Bronchus fibroblast of lung (primary cell): ENCODE results near the gene SLC39A13. TPM values are rescaled to one million over a fixed set of nuclear protein-coding genes. Genes with fewer than 3 reads are reported as not detected.

Experiments used
- total RNA-seq: library from RNA; depleted of rRNA; stranded (reverse); fragments of >200 nt; gene quantifications from 2 replicates; pipeline ENCODE4 v1.2.3, GENCODE V29; 2015

Gene SLC39A13
- total RNA-seq, result 118 and 120 TPM in 2 replicates

GRCh38 chr11:47407746-47408590 lies at the start of gene SLC39A13:
Gene SLC39A13, plus strand, starts transcription at chr11:47408590. Its CDS starts 1,505 bp downstream, at chr11:47410095.

GRCh38 chr11:47378010-47378835 lies 30.2 kb upstream of the SLC39A13 start, which contains the start of gene SPI1:
Gene SPI1, minus strand, starts transcription at chr11:47378547. Its CDS starts 194 bp downstream, at chr11:47378353.

GRCh38 chr11:47426062-47426956 lies 17.9 kb downstream of the SLC39A13 start, which contains the start of gene PSMC3:
Gene PSMC3, minus strand, starts transcription at chr11:47426439. Its CDS starts 160 bp downstream, at chr11:47426279.

GRCh38 chr11:47448566-47449427 lies 40.4 kb downstream of the SLC39A13 start, which contains the start of gene RAPSN:
Gene RAPSN, minus strand, starts transcription at chr11:47449136. Its CDS starts 172 bp downstream, at chr11:47448964.

Other genes with a start within 250 kb of the SLC39A13 start
- gene ARFGAP2, start 231.7 kb upstream of the SLC39A13 start, total RNA-seq, result 105 and 110 TPM in 2 replicates
- gene PACSIN3, start 222.2 kb upstream of the SLC39A13 start, total RNA-seq, result 34.8 and 41.2 TPM in 2 replicates
- 37.7 and 42.7 TPM in 2 replicates for gene DDB2, start 193.6 kb upstream of the SLC39A13 start, total RNA-seq
- gene ACP2, start 159.8 kb upstream of the SLC39A13 start, total RNA-seq, result 40.1 and 44.9 TPM in 2 replicates
- gene NR1H3, start 150.6 kb upstream of the SLC39A13 start, total RNA-seq, result 31.4 and 34.0 TPM in 2 replicates
- gene MADD, start 138.5 kb upstream of the SLC39A13 start, total RNA-seq, result 13.3 and 16.6 TPM in 2 replicates
- not detected in 2 replicates for gene MYBPC3, start 55.9 kb upstream of the SLC39A13 start, total RNA-seq
- gene SPI1, start 30.0 kb upstream of the SLC39A13 start, total RNA-seq, result not detected in 2 replicates
- gene PSMC3, start 17.8 kb downstream of the SLC39A13 start, total RNA-seq, result 227 and 241 TPM in 2 replicates
- not detected in 2 replicates for gene RAPSN, start 40.5 kb downstream of the SLC39A13 start, total RNA-seq
- 49.8 and 54.3 TPM in 2 replicates for gene CELF1, start 144.5 kb downstream of the SLC39A13 start, total RNA-seq
- 150 and 156 TPM in 2 replicates for gene PTPMT1, start 157.0 kb downstream of the SLC39A13 start, total RNA-seq
- 21.4 and 21.5 TPM in 2 replicates for gene KBTBD4, start 170.4 kb downstream of the SLC39A13 start, total RNA-seq
- 71.1 and 76.2 TPM in 2 replicates for gene NDUFS3, start 170.5 kb downstream of the SLC39A13 start, total RNA-seq
- gene FAM180B, start 178.1 kb downstream of the SLC39A13 start, total RNA-seq, result not detected in 2 replicates
- 1.8 and 2.8 TPM in 2 replicates for gene C1QTNF4, start 185.8 kb downstream of the SLC39A13 start, total RNA-seq
- gene MTCH2, start 234.0 kb downstream of the SLC39A13 start, total RNA-seq, result 80.3 and 81.4 TPM in 2 replicates